Large intestine (tissue), 3 donors: ENCODE data around the gene NCAPG. TPM values are rescaled to one million over a fixed set of nuclear protein-coding genes. Genes with fewer than 3 reads are reported as not detected.
A peak's percentile ranks its signal among the peaks of the same experiment; 100 is the strongest.

ENCODE experiments used
- DNase-seq, 2 donors: peaks; one replicate each; pipeline versions ENCODE4 v3.0.0 to v3.0.0-alpha.2; 2013
- H3K27ac ChIP-seq: one replicate; pipeline ENCODE4 v1.5.1; 2013; ENCODE audit warnings: low read length
- H3K27me3 ChIP-seq: 2 replicates; pipeline ENCODE4 v1.6.1; 2013; ENCODE audit warnings: low read length; ENCODE audit not compliant: control insufficient read depth, insufficient read depth
- H3K36me3 ChIP-seq: 2 replicates; pipeline ENCODE4 v1.6.1; 2013; ENCODE audit warnings: low read length; ENCODE audit not compliant: control insufficient read depth, insufficient read depth
- H3K4me1 ChIP-seq: one replicate; pipeline ENCODE4 v1.6.1; 2013; ENCODE audit warnings: low read length; ENCODE audit not compliant: control insufficient read depth, insufficient read depth
- H3K4me3 ChIP-seq: one replicate; pipeline ENCODE4 v1.5.1; 2013; ENCODE audit warnings: low read length
- H3K9me3 ChIP-seq: one replicate; pipeline ENCODE4 v1.6.1; 2013; ENCODE audit warnings: mild to moderate bottlenecking, low read depth, low read length, moderate library complexity; ENCODE audit not compliant: control insufficient read depth
- WGBS: methylation state at CpG from one replicate; pipeline ENCODE4 v1.1.5; 2013; ENCODE audit warnings: low lambda C conversion rate; ENCODE audit not compliant: insufficient coverage; 5-methylcytosine and 5-hydroxymethylcytosine counted together
- polyA plus RNA-seq: library from polyadenylated mRNA; unstranded; fragments of 120-200 nt; gene quantifications from one replicate; pipeline ENCODE4 v1.2.1, GENCODE V29; 2013

Gene NCAPG
- polyA plus RNA-seq, 1 donor, result 11.3 TPM

DNA sequence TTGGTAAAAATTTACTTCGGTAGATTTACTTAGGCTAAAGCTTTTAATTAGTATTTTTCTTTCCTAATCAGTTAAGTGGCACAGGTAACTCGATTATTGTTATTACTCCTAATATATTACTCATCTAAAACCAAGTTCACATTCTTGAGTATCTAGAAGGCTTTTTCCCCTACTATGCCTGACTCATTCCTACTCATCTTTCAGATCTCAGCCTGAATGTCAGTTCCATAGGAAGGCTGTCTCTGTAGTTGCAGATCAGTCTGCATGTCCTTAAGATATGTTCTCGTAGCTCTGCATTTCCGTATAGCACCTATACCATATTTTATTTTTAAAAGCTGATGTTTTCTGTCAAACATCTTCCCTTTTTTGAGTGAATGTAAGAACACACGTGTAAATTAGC lies 23.5 kb upstream of the NCAPG start:
- H3K27ac ChIP-seq, result no peak overlapping the region
- WGBS, result 50% methylated on average over 2 of the region's 5 CpGs
- H3K9me3 ChIP-seq, result peaks cover 6% of the 10 kb centered on the region
- DNase-seq, result no peak
- no peak overlapping the region for H3K4me3 ChIP-seq
- peaks cover 6% of the 10 kb centered on the region for H3K36me3 ChIP-seq
- no peaks in the 10 kb centered on the region for H3K4me1 ChIP-seq
- peaks cover 5% of the 10 kb centered on the region for H3K27me3 ChIP-seq

DNA sequence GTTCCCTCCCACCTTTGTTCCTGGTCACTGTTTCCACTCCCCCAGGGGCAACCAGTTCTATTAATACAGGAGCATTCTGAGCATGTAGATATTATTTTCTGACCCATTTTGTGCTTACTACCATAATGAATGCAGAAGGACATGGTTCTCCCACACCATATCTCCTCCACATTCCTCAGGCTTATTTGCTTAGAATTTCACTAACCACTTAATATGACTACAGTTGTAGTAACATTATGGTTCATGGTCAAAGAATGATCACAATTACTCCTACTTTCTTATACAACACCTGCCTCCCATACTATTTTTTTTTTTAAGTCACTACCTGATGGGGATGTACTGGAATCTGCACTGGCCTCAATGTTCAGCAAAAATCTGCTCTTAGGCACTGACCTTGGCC lies 21.8 kb upstream of the NCAPG start:
- peaks cover 6% of the 10 kb centered on the region for H3K9me3 ChIP-seq
- H3K27ac ChIP-seq, result no peak overlapping the region
- no peaks in the 10 kb centered on the region for H3K4me1 ChIP-seq
- no peaks in the 10 kb centered on the region for H3K27me3 ChIP-seq
- H3K36me3 ChIP-seq, result peaks cover 6% of the 10 kb centered on the region
- no peak overlapping the region for H3K4me3 ChIP-seq
- DNase-seq, result no peak

DNA sequence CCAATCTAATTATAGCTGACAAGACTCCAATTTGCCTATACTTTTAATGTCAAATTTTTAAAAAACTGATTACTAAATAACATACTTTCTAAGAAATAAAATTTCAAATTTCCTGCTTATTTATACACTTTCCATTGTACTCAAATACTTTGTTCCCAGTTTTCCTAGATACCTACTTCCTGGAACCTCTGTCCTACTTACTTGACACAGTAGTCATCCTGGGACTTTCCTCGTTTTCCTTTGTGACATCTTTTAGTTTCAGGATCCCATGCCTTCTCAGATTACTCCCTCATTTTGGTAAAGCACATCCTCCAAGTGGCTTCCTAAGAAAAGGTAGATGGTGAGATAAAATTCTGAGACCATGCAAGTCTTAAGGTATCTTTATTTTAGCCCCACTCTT lies 16.0 kb upstream of the NCAPG start:
- 71% methylated on average over 1 of the region's 1 CpG for WGBS
- no peaks in the 10 kb centered on the region for H3K27me3 ChIP-seq
- peaks cover 6% of the 10 kb centered on the region for H3K9me3 ChIP-seq
- peaks cover 18% of the 10 kb centered on the region for H3K36me3 ChIP-seq
- H3K4me3 ChIP-seq, result no peak overlapping the region
- no peak overlapping the region for H3K27ac ChIP-seq
- no peaks in the 10 kb centered on the region for H3K4me1 ChIP-seq
- no peak for DNase-seq

DNA sequence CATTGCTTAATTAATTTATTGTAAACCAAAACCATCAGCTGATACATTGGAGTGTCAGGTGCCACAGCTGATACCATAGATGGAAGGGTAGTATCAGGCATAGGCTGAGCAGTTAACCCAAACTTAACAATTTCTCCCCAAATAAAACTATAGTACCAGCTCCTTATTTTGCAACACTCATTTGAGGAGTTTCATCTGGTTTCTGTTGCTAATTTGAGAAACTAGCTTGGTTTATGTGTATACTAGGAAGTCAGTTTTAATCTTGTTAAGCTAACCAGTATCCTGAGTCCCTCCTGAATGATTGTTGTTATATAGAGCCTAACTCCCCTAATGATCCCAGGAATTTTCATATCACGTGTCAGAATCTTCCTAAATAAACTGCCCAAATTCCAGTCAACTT lies 13.0 kb upstream of the NCAPG start:
- Histone ChIP-seq H3K4me1 (no peaks in the 10 kb centered on the region), H3K27ac (no peak overlapping the region), H3K27me3 (no peaks in the 10 kb centered on the region), H3K36me3 (peaks cover 22% of the 10 kb centered on the region), H3K9me3 (no peaks in the 10 kb centered on the region), H3K4me3 (no peak overlapping the region)
- WGBS, result no CpG with 5 or more reads among the region's 1 CpG
- no peak for DNase-seq

DNA sequence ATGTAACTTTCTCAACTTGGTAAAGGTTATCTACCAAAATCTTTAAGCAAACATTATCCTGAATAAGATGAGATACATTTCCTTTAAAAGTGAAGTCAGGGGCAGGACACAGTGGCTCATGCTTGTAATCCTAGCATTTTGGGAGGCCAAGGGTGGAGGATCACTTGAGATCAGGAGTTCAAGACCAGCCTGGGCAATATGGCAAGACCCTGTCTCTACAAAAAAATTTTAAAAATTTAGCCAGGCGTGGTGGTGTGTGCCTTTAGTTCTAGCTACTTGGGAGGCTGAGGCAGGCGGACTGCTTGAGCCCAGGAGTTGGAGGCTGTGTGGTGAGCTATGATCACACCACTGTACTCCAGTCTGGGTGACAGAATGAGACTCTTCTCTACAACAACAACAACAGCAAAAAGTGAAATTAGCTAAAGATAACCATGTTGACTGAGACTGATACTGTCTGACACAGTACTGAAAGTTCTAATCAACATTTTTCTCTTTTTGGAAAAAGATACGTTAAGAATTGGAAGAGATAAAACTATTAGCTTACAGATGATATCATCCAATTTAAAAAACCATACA lies 5.1 kb upstream of the NCAPG start:
- Histone ChIP-seq H3K27ac (no peak overlapping the region), H3K4me1 (peaks cover 13% of the 10 kb centered on the region), H3K4me3 (no peak overlapping the region), H3K27me3 (no peaks in the 10 kb centered on the region), H3K9me3 (no peaks in the 10 kb centered on the region), H3K36me3 (peaks cover 34% of the 10 kb centered on the region)
- 43% methylated on average over 1 of the region's 3 CpGs for WGBS
- no peak for DNase-seq

DNA sequence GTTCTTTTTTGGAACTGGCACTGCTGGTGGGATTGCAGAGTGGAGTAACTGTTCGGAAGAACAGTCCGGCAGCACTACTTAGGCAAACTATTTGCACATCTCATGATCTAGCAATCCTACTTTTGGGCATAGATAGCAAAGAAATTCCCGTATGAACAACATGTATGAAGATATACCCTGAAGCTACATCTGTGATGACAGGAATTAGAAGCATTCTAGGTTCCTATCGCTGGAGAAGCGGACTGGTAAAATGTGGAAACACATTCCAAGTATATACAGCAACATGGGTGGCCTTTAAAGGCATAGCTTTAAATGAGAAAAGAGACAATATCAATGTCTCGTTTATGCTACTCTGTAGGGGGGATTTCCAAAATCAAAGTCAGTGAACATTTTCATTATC lies 3.3 kb upstream of the NCAPG start:
- Histone ChIP-seq H3K4me1 (peaks cover 13% of the 10 kb centered on the region), H3K4me3 (no peak overlapping the region), H3K27ac (no peak overlapping the region), H3K27me3 (no peaks in the 10 kb centered on the region), H3K36me3 (peaks cover 30% of the 10 kb centered on the region), H3K9me3 (no peaks in the 10 kb centered on the region)
- no peak for DNase-seq
- 100% methylated on average over 1 of the region's 6 CpGs for WGBS

DNA sequence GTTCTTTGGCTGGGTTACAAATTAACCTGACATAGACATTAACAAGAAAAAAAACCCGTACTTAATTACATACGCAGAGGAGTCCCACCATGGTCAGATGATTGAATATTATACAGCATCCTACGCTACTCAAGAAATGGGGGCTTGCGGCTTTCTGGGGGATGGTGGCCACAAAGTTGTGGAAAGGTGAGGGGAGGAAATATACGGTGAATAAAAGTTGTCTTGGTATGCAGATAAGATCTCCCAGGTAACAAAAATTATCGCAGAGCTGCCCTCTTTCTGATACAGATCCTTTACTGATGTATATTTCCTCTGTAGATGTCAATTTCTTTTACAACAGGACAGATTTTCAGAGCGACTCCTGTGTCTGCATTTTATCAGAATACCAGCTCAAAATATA lies 1.1 kb upstream of the NCAPG start:
- peak in 1 of 2 donors; percentile 38 for DNase-seq
- H3K27ac ChIP-seq, result peak overlapping the region; percentile 97
- 0% methylated on average over 1 of the region's 7 CpGs for WGBS
- H3K27me3 ChIP-seq, result no peaks in the 10 kb centered on the region
- peaks cover 13% of the 10 kb centered on the region for H3K4me1 ChIP-seq
- H3K4me3 ChIP-seq, result peak overlapping the region; percentile 86
- H3K36me3 ChIP-seq, result peaks cover 9% of the 10 kb centered on the region
- no peaks in the 10 kb centered on the region for H3K9me3 ChIP-seq

DNA sequence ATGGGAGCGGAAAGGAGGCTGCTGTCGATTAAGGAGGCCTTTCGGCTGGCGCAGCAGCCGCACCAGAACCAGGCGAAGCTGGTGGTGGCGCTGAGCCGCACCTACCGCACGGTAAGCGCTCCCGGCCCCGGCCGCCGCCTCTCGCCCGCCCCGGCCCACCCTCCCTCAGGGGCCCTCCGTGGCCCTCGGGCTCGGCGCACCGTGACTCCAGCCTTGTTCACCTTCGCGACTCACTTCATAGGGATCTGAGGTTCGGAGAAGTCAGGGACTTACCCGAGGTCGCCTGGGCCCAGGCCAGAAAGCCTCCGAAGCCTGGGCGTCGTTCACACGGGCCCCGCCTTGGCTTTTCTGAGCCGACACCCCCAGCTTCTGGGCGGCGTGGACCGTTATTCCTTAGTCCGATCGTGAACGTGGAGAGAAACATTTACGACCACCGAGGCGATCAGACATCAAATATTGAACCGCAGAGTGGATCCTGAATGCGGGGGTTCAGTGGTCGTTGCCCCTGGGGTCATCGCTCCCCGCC lies 362 bp downstream of the NCAPG start:
- Histone ChIP-seq H3K4me1 (peaks cover 13% of the 10 kb centered on the region), H3K4me3 (peak overlapping the region; percentile 64), H3K36me3 (peaks cover 3% of the 10 kb centered on the region), H3K9me3 (no peaks in the 10 kb centered on the region), H3K27me3 (no peaks in the 10 kb centered on the region), H3K27ac (peak overlapping the region; percentile 54)
- peak in 1 of 2 donors; percentile 8 for DNase-seq
- no CpG with 5 or more reads among the region's 48 CpGs for WGBS

DNA sequence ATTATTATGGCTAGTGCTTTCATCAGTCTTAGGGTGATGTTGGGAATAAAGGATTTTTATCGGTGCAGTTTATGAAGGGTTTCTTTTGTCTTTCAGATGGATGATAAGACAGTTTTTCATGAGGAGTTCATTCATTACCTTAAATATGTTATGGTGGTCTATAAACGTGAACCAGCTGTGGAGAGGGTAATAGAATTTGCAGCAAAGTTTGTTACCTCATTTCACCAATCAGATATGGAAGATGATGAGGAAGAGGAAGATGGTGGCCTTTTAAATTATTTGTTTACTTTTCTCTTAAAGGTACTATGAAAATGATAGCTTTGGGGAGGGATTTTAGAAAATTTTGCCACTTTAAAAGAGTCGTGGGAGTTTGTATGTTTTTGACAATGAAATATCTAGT lies 1.3 kb downstream of the NCAPG start:
- 14% methylated on average over 1 of the region's 3 CpGs for WGBS
- peaks cover 4% of the 10 kb centered on the region for H3K36me3 ChIP-seq
- no peak for DNase-seq
- peak overlapping the region; percentile 64 for H3K4me3 ChIP-seq
- no peaks in the 10 kb centered on the region for H3K9me3 ChIP-seq
- H3K27me3 ChIP-seq, result no peaks in the 10 kb centered on the region
- H3K4me1 ChIP-seq, result peaks cover 13% of the 10 kb centered on the region
- no peak overlapping the region for H3K27ac ChIP-seq

DNA sequence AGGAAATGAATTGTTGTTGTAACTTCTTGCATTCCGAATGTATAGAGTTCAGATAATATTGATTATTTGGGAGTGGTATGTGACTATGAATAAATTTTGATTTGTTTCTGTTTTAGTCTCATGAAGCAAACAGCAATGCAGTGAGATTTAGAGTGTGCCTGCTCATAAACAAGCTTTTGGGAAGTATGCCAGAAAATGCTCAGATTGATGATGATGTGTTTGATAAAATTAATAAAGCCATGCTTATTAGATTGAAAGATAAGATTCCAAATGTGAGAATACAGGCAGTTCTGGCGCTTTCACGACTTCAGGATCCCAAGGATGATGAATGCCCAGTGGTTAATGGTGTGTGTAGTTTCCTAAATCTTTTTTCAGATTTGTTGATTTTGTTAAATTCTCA lies 2.0 kb downstream of the NCAPG start:
- Histone ChIP-seq H3K36me3 (peaks cover 4% of the 10 kb centered on the region), H3K4me3 (no peak overlapping the region), H3K27me3 (no peaks in the 10 kb centered on the region), H3K27ac (no peak overlapping the region), H3K9me3 (no peaks in the 10 kb centered on the region), H3K4me1 (peaks cover 11% of the 10 kb centered on the region)
- DNase-seq, result no peak
- WGBS, result no CpG with 5 or more reads among the region's 3 CpGs

DNA sequence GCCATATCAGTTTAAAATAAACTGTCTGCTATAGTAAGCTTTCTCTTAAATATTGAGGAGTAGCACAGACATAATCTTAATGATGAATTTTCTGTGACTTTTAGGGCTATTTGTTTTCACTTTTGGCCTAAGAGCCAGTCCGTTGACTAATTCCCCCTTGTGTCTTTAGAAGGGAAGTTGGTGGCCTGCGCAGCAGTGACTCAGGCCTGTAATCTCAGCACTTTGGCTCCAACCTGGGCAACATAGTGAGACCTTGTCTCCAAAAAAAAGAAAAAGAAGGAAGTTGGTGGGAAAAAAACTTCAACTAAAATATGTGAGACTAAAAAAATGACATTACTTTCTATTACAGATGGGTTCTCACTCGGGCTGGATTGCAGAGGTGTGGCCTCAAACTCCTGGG lies 3.4 kb downstream of the NCAPG start:
- peaks cover under 1% of the 10 kb centered on the region for H3K4me1 ChIP-seq
- no peaks in the 10 kb centered on the region for H3K9me3 ChIP-seq
- no peak for DNase-seq
- no peaks in the 10 kb centered on the region for H3K27me3 ChIP-seq
- H3K4me3 ChIP-seq, result no peak overlapping the region
- H3K36me3 ChIP-seq, result peaks cover 2% of the 10 kb centered on the region
- H3K27ac ChIP-seq, result no peak overlapping the region
- no CpG with 5 or more reads among the region's 3 CpGs for WGBS
